Memory B cell (primary cell): Measurements from ENCODE around the gene IL33.

Source experiments
- ATAC-seq: fragments of 150-1000 bp; cut with Tn5 transposase; 2 replicates; pipeline ENCODE4 v1.10.0; 2021; ENCODE audit warnings: low read depth, mild to moderate bottlenecking, moderate library complexity
- DNase-seq, 2 donors: peaks; one replicate each; pipeline ENCODE4 v3.0.0; 2022; ENCODE audit warnings: low spot score in 2 of 2
- H3K27ac Mint-ChIP-seq: one replicate; pipeline ENCODE4 v1.8.0; 2022; ENCODE audit warnings: mild to moderate bottlenecking, moderate library complexity, mixed read lengths
- H3K27me3 Mint-ChIP-seq: one replicate; pipeline ENCODE4 v1.8.0; 2022; ENCODE audit warnings: mixed read lengths
- H3K36me3 Mint-ChIP-seq: one replicate; pipeline ENCODE4 v1.8.0; 2022; ENCODE audit warnings: mild to moderate bottlenecking, mixed read lengths
- H3K4me1 Mint-ChIP-seq: one replicate; pipeline ENCODE4 v1.8.0; 2022; ENCODE audit warnings: mixed read lengths
- H3K4me3 Mint-ChIP-seq: one replicate; pipeline ENCODE4 v1.8.0; 2022; ENCODE audit warnings: mild to moderate bottlenecking, moderate library complexity, mixed read lengths
- H3K9me3 Mint-ChIP-seq: one replicate; pipeline ENCODE4 v1.8.0; 2022; ENCODE audit warnings: mixed read lengths

IL33 gene

DNA sequence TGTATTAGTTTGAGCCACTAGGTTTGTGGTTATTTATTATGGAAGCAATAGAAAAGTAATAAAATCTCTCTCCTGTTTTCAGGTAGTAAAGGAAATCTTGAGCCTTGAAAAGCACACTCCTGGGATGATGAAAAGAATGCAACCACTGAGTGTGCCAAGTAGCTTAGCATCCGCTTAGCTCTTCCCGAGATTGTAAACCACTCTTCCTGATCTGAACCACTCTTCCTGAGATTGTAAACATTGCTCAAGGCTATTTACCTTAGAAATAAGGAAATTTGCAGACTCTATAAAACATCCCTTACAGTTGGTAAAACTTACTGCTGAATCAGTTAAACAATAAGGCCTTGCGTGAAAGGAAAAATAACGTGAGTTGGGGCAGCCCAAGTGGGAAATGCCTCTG lies 17.4 kb upstream of the IL33 start:
- no peaks in the 10 kb centered on the region for H3K9me3 Mint-ChIP-seq

DNA sequence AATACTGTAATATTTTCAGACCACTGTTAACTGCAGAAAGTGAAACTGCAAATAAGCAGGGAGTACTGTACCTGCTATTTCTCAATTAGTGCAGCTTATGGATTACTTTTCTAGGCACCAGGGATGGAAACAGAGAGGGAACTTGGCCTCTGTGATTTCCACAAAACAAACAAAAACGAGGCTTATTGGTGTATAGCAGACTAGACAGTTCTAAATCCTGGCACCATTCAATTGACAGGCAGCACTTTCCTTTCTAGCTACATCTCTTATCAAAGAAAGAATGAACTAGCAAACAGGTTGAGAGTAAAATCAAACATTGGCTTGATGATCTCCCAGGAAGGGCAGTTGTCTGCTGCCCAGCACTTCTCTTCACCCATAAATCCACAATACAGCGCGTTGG lies 16.0 kb upstream of the IL33 start:
- H3K27ac Mint-ChIP-seq = no peak overlapping the region
- H3K4me3 Mint-ChIP-seq = no peak overlapping the region
- no peak for DNase-seq
- ATAC-seq = no peak
- H3K9me3 Mint-ChIP-seq = no peaks in the 10 kb centered on the region
- H3K36me3 Mint-ChIP-seq = no peaks in the 10 kb centered on the region
- H3K27me3 Mint-ChIP-seq = peaks cover 10% of the 10 kb centered on the region
- H3K4me1 Mint-ChIP-seq = peaks cover 2% of the 10 kb centered on the region

More for the DNA sequence above, 17.4 kb upstream of the IL33 start:
- peaks cover 2% of the 10 kb centered on the region for H3K4me1 Mint-ChIP-seq
- no peak overlapping the region for H3K27ac Mint-ChIP-seq
- no peak overlapping the region for H3K4me3 Mint-ChIP-seq
- no peak for ATAC-seq
- no peaks in the 10 kb centered on the region for H3K36me3 Mint-ChIP-seq
- H3K27me3 Mint-ChIP-seq = peaks cover 10% of the 10 kb centered on the region
- no peak for DNase-seq

DNA sequence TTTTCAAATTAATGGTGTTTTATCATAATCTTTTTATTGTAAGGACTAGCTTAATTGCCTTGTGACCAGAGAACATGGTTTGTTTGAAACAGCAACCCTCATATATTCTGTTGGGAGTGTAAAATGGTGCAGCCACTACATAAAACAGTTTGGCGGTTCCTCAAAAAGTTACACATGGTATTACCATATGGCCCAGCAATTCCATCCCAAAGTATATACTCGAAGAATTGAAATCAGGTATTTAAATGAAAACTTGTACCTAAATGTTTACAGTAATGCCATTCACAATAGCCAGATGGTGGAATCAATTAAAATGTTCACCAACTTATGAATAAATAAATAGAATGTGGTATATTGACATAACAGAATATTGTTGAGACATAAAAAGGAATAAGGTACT lies 14.8 kb upstream of the IL33 start:
- DNase-seq (no peak), ATAC-seq (no peak)
- H3K27ac Mint-ChIP-seq = no peak overlapping the region
- H3K27me3 Mint-ChIP-seq = peaks cover 10% of the 10 kb centered on the region
- no peak overlapping the region for H3K4me3 Mint-ChIP-seq
- H3K36me3 Mint-ChIP-seq = no peaks in the 10 kb centered on the region
- peaks cover 2% of the 10 kb centered on the region for H3K4me1 Mint-ChIP-seq
- peaks cover 4% of the 10 kb centered on the region for H3K9me3 Mint-ChIP-seq

DNA sequence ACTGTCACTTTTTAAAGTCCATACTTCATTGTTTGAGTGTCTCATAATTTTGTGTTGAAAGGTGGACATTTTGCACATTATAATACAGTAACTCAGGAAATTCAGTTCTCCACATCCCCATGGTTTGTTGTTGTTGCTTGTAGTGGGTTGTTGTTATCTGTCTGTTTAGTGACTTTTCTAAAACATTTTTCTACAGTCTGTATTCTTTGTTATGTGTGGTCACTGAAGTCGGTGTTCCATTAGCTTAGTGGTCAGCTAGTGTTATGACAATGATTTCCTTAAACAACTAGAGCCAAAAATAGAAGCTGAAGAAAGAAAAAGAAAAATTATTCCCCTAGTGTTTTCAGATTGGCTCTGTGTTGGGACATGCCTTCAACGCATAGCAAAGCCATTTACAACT lies 5.6 kb upstream of the IL33 start:
- Mint-ChIP-seq H3K9me3 (peaks cover 25% of the 10 kb centered on the region), H3K4me1 (no peaks in the 10 kb centered on the region), H3K27ac (no peak overlapping the region), H3K27me3 (peaks cover 3% of the 10 kb centered on the region), H3K36me3 (no peaks in the 10 kb centered on the region), H3K4me3 (no peak overlapping the region)
- DNase-seq = no peak
- ATAC-seq = no peak

DNA sequence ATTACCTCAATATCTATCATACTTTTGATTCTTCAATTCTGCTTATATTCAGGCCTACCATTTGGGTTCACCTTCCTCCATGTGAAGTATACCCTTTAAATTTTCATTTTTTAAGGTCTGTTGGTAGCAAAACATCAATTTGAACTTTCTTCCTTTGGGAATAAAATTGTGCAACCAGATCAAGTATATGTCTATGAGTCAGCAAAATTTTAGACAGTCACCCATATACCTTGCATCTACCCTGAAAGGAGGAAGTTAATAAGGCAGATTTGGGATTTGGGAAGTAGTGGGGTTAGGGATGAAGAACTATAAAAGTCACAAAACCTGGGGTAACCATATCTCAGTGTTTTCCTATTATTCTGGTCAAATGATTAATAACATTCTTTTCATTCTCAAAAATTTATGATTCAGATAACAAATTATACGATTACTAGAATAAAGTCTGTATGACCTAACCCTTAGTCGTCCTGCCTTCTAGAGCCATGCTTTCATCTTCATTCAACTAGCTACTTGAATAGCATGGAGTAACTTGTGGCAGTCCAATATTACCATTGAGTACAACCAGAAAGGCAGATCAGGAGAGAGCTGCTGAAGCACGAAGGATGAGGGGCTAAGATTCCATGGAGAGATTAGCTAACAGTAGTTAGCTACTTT lies 2.8 kb upstream of the IL33 start:
- no peaks in the 10 kb centered on the region for H3K4me1 Mint-ChIP-seq
- H3K4me3 Mint-ChIP-seq = no peak overlapping the region
- H3K36me3 Mint-ChIP-seq = no peaks in the 10 kb centered on the region
- ATAC-seq = no peak
- no peak overlapping the region for H3K27ac Mint-ChIP-seq
- H3K27me3 Mint-ChIP-seq = peaks cover 3% of the 10 kb centered on the region
- H3K9me3 Mint-ChIP-seq = peaks cover 18% of the 10 kb centered on the region
- no peak for DNase-seq

DNA sequence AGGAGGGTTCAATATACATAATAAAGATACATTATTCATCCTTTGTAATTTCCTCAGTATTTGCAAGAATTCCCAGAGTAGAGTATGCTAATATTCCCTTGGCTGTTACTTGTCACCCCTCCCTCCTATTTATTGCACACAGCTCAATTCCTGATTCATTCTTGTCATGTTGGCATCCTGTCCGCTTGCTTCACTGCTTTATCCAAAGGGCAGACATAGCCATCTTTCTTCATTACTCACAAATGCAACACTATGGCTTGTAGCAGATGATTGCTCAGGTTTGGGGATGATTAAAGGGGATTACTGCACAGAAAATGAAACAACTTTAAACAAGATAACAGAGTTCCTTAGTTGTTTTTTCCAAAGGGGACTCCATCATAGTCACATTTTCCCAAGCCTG lies 1.2 kb upstream of the IL33 start:
- H3K4me1 Mint-ChIP-seq = no peaks in the 10 kb centered on the region
- H3K9me3 Mint-ChIP-seq = peaks cover 11% of the 10 kb centered on the region
- no peaks in the 10 kb centered on the region for H3K36me3 Mint-ChIP-seq
- no peak for DNase-seq
- peaks cover 3% of the 10 kb centered on the region for H3K27me3 Mint-ChIP-seq
- H3K27ac Mint-ChIP-seq = no peak overlapping the region
- ATAC-seq = no peak
- no peak overlapping the region for H3K4me3 Mint-ChIP-seq

DNA sequence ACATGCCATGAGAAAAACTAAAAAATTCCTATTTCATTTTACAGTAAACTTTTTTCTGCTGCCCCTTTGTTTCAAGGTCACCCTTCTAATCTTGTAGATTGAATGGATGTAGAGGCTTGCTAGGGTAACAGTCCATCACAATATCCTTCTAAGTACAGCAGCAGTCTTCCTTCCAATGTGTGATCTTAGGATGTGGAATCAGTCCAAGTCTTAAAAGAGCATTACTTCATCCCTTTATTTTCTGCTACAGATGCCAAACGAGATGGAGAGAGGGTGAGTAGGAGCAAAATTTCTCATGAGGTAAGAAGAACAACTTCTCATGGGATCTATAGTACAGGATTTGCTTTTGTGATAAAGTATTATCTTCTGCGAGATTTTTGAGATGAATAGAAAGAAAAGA lies 704 bp upstream of the IL33 start:
- ATAC-seq (no peak), DNase-seq (no peak)
- Mint-ChIP-seq H3K27me3 (peaks cover 3% of the 10 kb centered on the region), H3K27ac (no peak overlapping the region), H3K9me3 (peaks cover 9% of the 10 kb centered on the region), H3K4me3 (no peak overlapping the region), H3K36me3 (no peaks in the 10 kb centered on the region), H3K4me1 (no peaks in the 10 kb centered on the region)

DNA sequence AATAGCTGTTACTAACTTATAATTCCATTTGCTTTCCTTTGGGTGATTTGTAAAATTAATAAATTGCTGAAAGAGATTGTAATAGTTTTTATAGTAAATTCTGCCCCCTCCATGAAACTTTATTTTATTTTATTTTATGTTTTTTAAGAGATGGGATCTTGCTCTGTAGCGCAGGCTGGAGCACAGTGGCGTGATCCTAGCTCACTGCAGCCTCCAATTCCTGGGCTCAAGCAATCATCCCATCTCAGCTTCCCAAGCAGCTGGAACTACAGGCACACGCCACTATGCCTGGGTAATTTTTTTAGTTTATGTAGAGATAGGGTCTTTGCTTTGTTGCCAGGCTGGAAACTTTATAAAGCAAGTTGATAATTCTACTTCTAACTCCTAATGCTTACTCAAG lies 395 bp downstream of the IL33 start:
- Mint-ChIP-seq H3K27ac (no peak overlapping the region), H3K36me3 (no peaks in the 10 kb centered on the region), H3K9me3 (peaks cover 4% of the 10 kb centered on the region), H3K27me3 (peaks cover 3% of the 10 kb centered on the region), H3K4me1 (no peaks in the 10 kb centered on the region), H3K4me3 (no peak overlapping the region)
- DNase-seq (no peak), ATAC-seq (no peak)

DNA sequence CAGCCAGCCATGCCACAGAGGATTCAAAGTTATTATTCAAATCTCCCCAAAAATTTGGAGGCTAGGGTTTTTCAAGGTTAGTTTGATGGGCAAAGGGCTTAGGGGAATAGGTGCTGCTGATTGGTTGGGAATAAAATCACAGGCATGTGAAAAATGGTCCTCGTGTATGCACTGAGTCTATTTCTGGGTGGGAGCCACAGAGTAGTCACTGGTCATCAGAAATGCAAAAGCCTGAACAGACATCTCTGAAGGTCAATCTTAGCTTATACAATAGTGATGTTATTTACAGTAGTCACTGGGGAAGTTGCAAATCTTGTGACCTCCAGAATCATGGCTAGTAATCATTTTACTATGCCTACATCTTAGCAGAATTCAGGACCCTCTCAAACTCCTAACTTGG lies 1.3 kb downstream of the IL33 start:
- Mint-ChIP-seq H3K36me3 (no peaks in the 10 kb centered on the region), H3K27me3 (peaks cover 3% of the 10 kb centered on the region), H3K9me3 (peaks cover 4% of the 10 kb centered on the region), H3K4me1 (no peaks in the 10 kb centered on the region), H3K27ac (no peak overlapping the region), H3K4me3 (no peak overlapping the region)
- ATAC-seq (no peak), DNase-seq (no peak)

DNA sequence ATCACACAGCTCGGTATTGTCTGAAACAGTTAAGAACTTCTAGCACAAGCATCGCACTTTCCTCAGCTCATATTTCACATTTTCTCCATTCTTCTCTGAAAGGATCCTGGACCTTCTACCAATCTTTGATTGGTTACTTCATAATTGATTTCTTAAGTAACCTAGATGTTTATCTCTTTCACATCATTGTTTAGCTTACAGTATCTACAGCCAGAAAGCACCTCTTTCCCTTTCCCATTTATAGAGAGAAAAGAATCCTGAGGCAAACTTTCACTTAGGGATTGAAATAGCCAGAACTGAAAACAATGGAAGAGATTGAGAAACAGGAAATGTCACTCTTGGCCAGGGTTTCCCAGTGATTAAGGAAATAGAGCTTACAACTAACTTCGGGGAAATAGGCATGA lies 2.5 kb downstream of the IL33 start:
- DNase-seq (no peak), ATAC-seq (no peak)
- peaks cover 2% of the 10 kb centered on the region for H3K27me3 Mint-ChIP-seq
- no peaks in the 10 kb centered on the region for H3K9me3 Mint-ChIP-seq
- H3K4me1 Mint-ChIP-seq = no peaks in the 10 kb centered on the region
- no peak overlapping the region for H3K27ac Mint-ChIP-seq
- H3K36me3 Mint-ChIP-seq = no peaks in the 10 kb centered on the region
- no peak overlapping the region for H3K4me3 Mint-ChIP-seq

DNA sequence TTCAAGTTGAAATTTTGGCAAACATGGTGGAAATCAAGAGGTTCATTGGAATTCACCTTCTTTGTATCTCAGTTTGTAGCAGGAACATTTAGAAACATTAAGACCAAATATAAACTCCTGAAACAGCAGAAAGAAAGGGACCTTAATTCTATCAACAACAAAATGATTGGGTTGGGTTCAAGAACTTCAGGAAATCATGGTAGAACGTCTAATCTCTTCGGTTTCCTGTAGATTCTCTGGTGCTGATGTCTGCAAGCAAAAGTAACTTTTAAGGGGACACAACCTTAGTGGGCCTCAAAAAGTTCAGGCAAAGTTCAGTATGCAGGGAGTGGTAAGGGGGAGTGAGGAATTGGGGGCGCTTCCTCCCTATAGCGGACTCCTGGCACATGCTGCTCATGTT lies 3.4 kb downstream of the IL33 start:
- H3K4me1 Mint-ChIP-seq = no peaks in the 10 kb centered on the region
- H3K36me3 Mint-ChIP-seq = no peaks in the 10 kb centered on the region
- H3K27me3 Mint-ChIP-seq = no peaks in the 10 kb centered on the region
- no peaks in the 10 kb centered on the region for H3K9me3 Mint-ChIP-seq
- no peak for DNase-seq
- no peak overlapping the region for H3K4me3 Mint-ChIP-seq
- ATAC-seq = no peak
- H3K27ac Mint-ChIP-seq = no peak overlapping the region

DNA sequence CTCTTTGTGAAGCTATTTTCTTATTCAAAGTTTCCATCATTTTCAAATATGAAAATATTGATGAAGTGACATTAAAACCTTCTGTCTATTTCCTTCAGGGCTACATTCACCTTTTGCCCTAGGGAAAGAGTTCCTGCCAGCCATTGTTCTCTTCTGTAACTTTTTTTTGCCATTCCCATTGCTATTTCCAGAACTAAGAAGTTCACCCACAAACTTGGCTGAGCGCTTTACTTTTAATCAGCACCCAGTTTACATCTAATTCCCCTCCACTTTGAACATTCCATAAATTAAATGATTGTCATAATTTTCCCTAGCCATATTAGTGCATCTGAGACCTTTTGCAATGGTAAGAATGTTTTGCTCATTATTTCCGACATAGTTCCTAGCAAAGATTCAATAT lies 4.4 kb downstream of the IL33 start:
- no peaks in the 10 kb centered on the region for H3K9me3 Mint-ChIP-seq
- peaks cover 2% of the 10 kb centered on the region for H3K27me3 Mint-ChIP-seq
- no peaks in the 10 kb centered on the region for H3K4me1 Mint-ChIP-seq
- no peak overlapping the region for H3K27ac Mint-ChIP-seq
- H3K36me3 Mint-ChIP-seq = no peaks in the 10 kb centered on the region
- ATAC-seq = no peak
- DNase-seq = no peak
- H3K4me3 Mint-ChIP-seq = no peak overlapping the region

DNA sequence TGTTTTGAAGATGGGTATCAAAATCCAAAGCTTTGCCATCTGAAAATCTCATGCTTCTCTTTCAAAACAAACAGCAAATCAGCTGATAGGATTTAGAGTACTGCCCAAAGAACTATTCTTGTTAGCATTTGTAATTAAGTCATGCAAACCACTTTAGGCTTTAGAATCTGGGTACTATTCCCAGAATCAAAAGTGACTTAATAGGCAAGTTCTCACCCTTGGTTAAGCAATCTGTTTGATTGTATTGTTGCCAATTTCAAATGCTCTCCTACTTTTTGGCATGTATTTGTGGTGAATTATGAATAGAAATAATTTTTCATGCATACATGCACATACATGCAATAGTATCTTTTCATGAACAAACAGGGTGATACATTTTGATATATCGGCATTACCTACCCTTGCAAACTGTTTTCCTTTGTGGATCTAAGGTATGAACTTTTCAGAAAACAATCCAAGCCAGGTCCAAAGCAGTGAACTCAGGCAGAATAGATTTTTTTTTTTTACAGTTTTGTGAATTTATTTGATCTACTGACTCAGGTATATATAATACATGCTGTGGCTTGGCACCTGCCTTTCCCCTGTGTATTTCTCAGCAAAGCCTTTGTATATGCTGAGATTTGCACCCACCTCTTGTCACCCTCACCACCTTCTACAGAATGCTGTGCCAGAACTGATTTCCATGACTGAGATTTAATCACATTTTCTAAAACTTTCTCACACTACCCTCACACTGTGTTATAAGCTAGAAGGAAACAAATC lies 9.0 kb downstream of the IL33 start:
- ATAC-seq (no peak), DNase-seq (no peak)
- Mint-ChIP-seq H3K27ac (no peak overlapping the region), H3K27me3 (peaks cover 6% of the 10 kb centered on the region), H3K9me3 (peaks cover 3% of the 10 kb centered on the region), H3K36me3 (no peaks in the 10 kb centered on the region), H3K4me3 (no peak overlapping the region), H3K4me1 (no peaks in the 10 kb centered on the region)

DNA sequence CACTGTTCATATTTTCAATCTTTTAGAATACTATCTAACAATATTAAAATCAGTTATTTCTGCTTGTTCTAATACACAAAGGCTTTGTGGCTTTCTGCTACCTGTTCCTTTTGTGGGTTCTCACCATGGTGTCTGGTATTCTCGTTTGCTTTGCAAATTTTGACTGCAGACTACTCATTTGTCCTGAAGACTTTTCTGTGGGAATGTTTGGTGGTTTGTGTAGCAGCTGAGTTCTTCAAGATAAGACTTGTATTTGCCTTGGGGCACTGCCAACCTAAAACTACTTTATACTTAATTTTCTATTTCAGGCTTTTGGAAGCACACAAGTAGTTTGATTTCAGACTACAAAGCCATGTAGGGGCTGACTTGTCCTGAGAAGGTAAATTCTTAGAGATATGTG lies 11.1 kb downstream of the IL33 start:
- no peak overlapping the region for H3K27ac Mint-ChIP-seq
- H3K4me1 Mint-ChIP-seq = no peaks in the 10 kb centered on the region
- H3K27me3 Mint-ChIP-seq = peaks cover 6% of the 10 kb centered on the region
- no peaks in the 10 kb centered on the region for H3K36me3 Mint-ChIP-seq
- H3K4me3 Mint-ChIP-seq = no peak overlapping the region
- DNase-seq = no peak
- no peak for ATAC-seq
- H3K9me3 Mint-ChIP-seq = peaks cover 3% of the 10 kb centered on the region

DNA sequence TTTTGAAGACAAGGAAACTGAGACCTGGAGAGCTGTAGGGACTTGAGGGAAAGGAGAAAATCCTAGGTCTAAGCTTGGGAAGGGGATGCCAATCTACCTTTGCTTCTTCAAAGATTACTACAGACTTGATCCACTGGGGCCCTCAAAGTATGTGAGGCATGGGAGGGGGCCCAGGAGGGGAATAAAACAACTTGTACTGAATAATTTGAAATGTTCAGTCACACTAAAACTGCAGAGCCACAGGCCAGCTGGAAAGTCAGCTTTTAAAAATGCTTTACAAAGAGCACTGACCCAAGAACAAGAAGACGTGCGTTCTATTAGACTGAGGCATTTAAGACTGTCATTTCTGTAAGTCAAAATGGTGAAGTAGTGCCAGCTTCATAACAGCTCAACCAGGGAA lies 13.6 kb downstream of the IL33 start:
- DNase-seq (no peak), ATAC-seq (no peak)
- no peaks in the 10 kb centered on the region for H3K4me1 Mint-ChIP-seq
- H3K36me3 Mint-ChIP-seq = no peaks in the 10 kb centered on the region
- H3K4me3 Mint-ChIP-seq = no peak overlapping the region
- peaks cover 3% of the 10 kb centered on the region for H3K9me3 Mint-ChIP-seq
- H3K27me3 Mint-ChIP-seq = peaks cover 6% of the 10 kb centered on the region
- no peak overlapping the region for H3K27ac Mint-ChIP-seq
